ENCODE data around the gene SPINT1. TPM values are rescaled to one million over a fixed set of nuclear protein-coding genes. Genes with fewer than 3 reads are reported as not detected.

The SPINT1 gene, protein sequence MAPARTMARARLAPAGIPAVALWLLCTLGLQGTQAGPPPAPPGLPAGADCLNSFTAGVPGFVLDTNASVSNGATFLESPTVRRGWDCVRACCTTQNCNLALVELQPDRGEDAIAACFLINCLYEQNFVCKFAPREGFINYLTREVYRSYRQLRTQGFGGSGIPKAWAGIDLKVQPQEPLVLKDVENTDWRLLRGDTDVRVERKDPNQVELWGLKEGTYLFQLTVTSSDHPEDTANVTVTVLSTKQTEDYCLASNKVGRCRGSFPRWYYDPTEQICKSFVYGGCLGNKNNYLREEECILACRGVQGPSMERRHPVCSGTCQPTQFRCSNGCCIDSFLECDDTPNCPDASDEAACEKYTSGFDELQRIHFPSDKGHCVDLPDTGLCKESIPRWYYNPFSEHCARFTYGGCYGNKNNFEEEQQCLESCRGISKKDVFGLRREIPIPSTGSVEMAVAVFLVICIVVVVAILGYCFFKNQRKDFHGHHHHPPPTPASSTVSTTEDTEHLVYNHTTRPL
- total RNA-seq: 122 and 190 TPM in 2 replicates

DNA sequence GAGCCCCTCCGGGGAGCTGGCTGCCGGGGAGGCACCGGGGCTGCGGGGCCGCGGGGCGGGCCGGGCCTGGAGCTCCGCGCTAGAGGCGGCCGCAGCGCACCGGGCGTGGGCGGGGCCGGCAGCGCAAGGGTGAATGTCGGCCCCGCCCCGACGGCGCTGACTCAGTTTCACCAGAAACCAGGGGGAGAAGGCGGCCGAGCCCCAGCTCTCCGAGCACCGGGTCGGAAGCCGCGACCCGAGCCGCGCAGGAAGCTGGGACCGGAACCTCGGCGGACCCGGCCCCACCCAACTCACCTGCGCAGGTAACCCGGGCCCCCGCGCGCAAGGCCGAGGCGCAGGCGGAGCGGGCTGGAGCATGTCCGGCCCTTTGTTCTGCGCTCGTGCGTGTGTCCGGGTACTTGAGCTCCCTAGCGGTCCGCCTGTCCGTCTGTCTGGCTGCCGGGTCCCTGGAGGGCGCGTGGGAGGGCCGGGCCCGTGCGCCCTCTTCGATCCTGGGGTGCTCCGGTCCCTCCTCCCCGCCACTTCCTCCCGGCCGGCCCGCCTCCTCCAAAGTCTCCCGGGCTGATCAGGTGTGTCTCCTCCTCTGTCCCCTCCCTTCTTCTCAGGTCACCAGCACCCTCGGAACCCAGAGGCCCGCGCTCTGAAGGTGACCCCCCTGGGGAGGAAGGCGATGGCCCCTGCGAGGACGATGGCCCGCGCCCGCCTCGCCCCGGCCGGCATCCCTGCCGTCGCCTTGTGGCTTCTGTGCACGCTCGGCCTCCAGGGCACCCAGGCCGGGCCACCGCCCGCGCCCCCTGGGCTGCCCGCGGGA, at the start of gene SPINT1:
TSS of gene SPINT1 (plus strand) at position 164 of the 811 bp plus-strand sequence. CDS start at position 671, 507 bp downstream.

DNA sequence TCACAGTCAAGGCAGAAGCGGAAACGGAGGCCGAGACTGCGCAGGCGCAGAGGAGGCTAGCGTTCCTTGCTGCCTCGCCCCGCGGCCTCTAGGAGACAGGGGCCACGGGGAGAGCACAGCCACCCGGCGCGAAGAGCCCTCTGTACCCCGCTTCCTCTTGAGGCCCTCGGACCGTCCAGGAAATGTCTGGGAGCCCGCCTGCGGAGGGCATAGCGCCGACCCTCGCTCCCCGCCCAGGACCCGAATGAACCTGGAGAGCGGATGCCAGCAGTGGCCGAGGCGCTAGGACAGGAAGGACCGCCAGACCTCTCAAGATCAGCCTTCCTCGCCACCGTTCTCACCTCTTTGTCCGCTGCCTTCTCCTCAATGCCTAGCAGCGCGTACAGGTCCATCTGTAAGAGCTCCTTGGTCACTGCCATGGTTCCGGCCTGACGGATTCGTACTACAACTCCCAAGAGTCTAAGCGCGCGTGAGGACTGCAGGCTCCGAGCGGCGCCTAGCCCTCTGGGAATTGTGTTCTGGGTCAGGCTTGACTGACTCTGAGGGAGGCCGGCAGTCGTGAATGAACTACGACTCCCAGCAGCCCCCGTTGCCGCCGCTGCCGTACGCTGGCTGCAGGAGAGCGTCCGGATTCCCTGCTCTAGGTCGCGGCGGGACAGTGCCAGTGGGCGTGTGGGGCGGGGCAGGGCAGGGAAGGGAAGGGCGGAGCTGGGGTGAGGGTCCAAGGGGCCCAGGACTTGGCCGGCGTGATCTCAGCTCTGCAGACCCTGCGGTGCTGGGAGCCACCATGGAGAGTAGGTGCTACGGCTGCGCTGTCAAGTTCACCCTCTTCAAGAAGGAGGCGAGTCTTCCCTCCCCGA, 36.6 kb upstream of the SPINT1 start, which contains the start of the genes DNAJC17 and ZFYVE19:
TSS of gene DNAJC17 (minus strand) at position 446 of the 860 bp plus-strand sequence. CDS start at position 419, 27 bp downstream.
TSS of gene ZFYVE19 (plus strand) at position 62 of the 860 bp plus-strand sequence. CDS start at position 563, 501 bp downstream.

DNA sequence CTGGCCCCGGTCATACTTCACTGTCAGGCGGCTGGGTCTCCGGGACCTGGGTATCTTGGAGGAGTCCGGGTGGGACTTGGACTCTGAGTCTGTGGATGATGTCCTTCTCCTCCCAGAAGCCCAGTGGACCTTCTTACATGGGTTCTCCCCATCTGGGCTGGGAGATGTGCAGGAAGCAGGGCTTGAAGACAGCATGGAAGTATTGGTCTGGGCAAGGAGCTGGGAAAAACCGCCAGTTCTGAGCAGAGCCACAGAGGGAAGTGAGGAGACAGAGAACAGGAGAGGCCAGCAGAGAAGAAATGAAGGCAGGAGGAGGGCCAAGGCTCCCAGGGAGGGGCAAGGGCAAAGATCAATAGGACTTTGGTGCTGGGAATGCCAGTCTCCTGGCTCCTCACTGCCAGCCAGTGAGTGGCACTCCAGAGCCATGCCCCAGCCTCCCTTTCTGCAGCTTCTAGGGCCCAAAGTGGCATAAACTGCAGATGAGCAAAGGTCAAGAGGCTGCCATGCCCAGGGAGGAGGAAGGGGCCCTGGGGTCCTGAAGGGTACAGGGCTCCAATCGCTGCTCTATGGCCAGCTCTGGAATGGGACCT, 15.3 kb upstream of the SPINT1 start, which contains the start of gene PPP1R14D:
TSS of gene PPP1R14D (minus strand) at position 262 of the 590 bp plus-strand sequence. CDS start at position 195, 67 bp downstream.

DNA sequence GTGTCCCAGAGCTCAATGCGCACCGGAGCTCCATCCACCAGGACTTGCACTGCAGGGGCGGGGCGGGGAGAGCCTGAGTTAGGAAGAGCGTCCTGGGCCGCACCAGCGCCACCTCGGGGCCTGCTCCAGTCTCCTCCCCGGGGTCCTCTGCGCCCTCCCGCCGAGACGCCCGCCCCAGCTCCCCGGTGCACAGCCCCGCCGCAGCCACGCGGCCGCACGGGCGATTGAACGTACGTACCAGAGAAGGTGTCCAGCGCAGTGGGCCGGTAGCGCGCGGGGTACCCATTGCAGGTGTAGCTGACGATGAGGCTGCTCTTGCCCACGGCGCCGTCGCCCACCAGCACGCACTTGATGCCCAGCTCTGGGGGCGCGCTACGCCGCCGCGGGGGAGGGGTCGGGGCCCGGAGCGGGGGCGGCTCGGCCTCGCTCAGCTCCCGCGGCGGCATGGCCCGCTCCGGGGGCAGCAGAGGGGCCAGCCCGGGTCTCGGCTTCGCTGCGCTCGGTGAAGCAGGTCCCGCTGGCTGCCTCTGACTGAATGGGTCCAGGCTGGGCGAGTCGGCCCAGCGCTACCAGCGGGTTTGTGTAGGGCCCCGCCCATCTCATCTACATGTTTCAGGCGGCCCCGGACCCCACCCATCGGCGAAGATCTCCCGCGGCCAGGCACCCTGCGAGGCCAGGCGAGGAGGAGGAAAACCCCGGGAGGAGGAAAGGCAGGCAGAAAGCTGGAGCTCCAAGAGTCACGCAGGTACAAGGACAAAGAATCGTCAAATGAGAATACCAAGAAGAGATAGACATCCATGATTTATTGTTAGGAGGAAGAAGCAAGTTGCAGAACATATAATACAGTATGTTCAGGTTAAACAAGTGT, 30.1 kb downstream of the SPINT1 start, which contains the start of gene RHOV:
TSS of gene RHOV (minus strand) at position 541 of the 868 bp plus-strand sequence. CDS start at position 446, 95 bp downstream.

DNA sequence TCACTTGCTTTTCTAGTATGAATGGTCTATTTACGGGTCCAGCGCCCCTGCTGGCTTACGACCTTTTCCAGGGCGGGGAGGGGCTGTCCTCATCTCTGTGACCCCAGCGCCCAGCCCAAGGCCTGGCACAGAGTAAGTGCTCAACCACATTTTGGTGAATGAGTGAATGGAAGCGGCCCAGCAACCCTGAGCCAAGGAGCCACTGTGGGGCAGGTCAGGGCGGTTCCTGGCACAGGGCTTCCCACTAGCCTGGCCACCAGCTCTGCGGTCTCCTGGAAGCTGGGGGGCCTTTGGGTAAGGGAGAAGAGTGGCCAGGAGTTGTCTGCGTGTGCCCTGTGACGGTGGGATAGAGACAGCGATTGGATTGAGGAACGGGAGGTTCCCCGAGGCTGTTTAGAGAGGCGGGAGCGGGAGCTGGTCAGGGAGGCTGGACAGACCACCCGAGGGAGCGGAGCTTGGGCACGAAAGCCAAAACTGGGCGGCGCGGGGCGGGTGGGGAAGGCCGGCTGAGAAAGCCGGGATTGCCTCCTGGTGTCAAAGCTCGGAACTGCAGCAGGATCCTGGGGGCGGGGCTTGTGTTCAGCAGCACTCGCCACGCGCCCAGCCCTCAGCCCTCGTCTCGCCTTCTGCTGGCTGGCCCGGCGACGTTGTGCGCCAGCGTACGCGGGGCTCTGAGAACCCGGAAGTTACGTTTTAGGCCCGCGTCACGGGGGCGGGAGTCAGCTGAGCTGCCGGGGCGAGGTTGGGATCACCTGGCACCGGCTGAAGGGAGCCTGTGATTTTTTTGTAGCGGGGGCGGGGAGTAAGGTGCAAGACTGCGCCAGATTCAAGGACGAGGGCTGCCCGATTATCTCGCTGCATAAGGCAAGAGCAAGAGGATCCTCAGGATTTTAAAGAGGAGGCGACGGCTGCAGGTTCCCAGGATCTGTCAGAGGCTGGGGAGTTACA, 50.2 kb downstream of the SPINT1 start, which contains the start of gene VPS18:
TSS of gene VPS18 (plus strand) at position 718 of the 948 bp plus-strand sequence. CDS start 319 bp downstream, outside the sequence.

Small RNAs within 50 kb of the gene (small RNA-seq; reads per million reads assigned to genes)
- gene AC025166.1: not detected

Other genes with a start within 250 kb of the SPINT1 start
- 3.9 and 10.8 TPM in 2 replicates for gene KNL1, start 249.8 kb upstream of the SPINT1 start, total RNA-seq
- gene RAD51, start 148.9 kb upstream of the SPINT1 start, total RNA-seq: 4.3 and 4.7 TPM in 2 replicates
- gene RMDN3, start 88.8 kb upstream of the SPINT1 start, total RNA-seq: 13.3 and 16.1 TPM in 2 replicates
- 4.3 and 5.5 TPM in 2 replicates for gene GCHFR, start 80.0 kb upstream of the SPINT1 start, total RNA-seq
- gene C15orf62, start 74.1 kb upstream of the SPINT1 start, total RNA-seq: under 0.01 and 0.33 TPM in 2 replicates
- gene ZFYVE19, start 37.0 kb upstream of the SPINT1 start, total RNA-seq: 27.5 and 29.2 TPM in 2 replicates
- gene DNAJC17, start 36.6 kb upstream of the SPINT1 start, total RNA-seq: 20.0 and 23.9 TPM in 2 replicates
- not detected in 2 replicates for gene PPP1R14D, start 15.3 kb upstream of the SPINT1 start, total RNA-seq
- 0.33 TPM in 1 of 2 replicates, not detected in the other for gene RHOV, start 30.2 kb downstream of the SPINT1 start, total RNA-seq
- 24.3 and 38.9 TPM in 2 replicates for gene VPS18, start 50.4 kb downstream of the SPINT1 start, total RNA-seq
- 0.22 TPM in 1 of 2 replicates, not detected in the other for gene DLL4, start 85.3 kb downstream of the SPINT1 start, total RNA-seq
- gene CHAC1, start 109.4 kb downstream of the SPINT1 start, total RNA-seq: 3.9 and 27.5 TPM in 2 replicates